GM06990 (cell line): ENCODE results near the gene HIBCH.
A peak's percentile ranks its signal among the peaks of the same experiment; 100 is the strongest.

Source experiments
- DNase-seq: peaks from one replicate; pipeline ENCODE4 v3.0.0-alpha.2; 2011; ENCODE audit not compliant: insufficient read length; ENCODE audit errors: extremely low read depth
- H3K27me3 ChIP-seq: replicated peaks from 2 replicates; pipeline ENCODE4 v1.6.0; 2011; ENCODE audit warnings: low read length; ENCODE audit not compliant: control insufficient read depth, insufficient read depth
- H3K36me3 ChIP-seq: 2 replicates; pipeline ENCODE4 v1.5.1; 2011; ENCODE audit warnings: low read length; ENCODE audit not compliant: control insufficient read depth, insufficient read depth
- H3K4me3 ChIP-seq: replicated peaks from 2 replicates; pipeline ENCODE4 v1.5.1; 2011; ENCODE audit warnings: low read depth, mild to moderate bottlenecking, control low read depth, low read length
- TF ChIP-seq, protein P1 (sequence below): IDR thresholded peaks from 2 replicates; pipeline ENCODE4 v1.5.1; 2011; ENCODE audit warnings: low read length, control low read depth, mild to moderate bottlenecking, inconsistent platforms; ENCODE audit not compliant: insufficient read depth, poor library complexity, severe bottlenecking

Gene HIBCH

DNA sequence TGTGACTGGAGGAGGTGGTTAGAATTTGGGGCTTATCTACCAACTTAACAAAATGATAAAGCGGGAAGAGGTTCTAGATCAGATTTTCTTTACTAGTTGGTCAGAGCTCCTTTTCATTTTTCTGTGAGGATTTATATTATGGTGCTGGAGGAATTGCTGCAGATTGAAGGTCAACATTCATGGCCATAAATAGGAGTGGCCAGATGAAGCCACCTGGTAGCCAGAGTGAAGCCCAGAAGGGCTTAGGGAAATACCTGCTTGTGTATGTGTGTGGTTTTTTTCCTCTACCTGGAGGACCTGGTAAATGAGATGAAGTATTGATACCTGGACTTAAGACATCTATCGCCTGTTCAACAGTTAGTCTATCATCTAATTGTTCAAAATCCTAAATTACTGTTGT, 134.2 kb downstream of the HIBCH start:
- TF ChIP-seq, protein P1, sequence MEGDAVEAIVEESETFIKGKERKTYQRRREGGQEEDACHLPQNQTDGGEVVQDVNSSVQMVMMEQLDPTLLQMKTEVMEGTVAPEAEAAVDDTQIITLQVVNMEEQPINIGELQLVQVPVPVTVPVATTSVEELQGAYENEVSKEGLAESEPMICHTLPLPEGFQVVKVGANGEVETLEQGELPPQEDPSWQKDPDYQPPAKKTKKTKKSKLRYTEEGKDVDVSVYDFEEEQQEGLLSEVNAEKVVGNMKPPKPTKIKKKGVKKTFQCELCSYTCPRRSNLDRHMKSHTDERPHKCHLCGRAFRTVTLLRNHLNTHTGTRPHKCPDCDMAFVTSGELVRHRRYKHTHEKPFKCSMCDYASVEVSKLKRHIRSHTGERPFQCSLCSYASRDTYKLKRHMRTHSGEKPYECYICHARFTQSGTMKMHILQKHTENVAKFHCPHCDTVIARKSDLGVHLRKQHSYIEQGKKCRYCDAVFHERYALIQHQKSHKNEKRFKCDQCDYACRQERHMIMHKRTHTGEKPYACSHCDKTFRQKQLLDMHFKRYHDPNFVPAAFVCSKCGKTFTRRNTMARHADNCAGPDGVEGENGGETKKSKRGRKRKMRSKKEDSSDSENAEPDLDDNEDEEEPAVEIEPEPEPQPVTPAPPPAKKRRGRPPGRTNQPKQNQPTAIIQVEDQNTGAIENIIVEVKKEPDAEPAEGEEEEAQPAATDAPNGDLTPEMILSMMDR = no peak
- no peak for DNase-seq
- Histone ChIP-seq H3K27me3 (no peaks in the 10 kb centered on the region), H3K4me3 (no peak overlapping the region), H3K36me3 (no peaks in the 10 kb centered on the region)

DNA sequence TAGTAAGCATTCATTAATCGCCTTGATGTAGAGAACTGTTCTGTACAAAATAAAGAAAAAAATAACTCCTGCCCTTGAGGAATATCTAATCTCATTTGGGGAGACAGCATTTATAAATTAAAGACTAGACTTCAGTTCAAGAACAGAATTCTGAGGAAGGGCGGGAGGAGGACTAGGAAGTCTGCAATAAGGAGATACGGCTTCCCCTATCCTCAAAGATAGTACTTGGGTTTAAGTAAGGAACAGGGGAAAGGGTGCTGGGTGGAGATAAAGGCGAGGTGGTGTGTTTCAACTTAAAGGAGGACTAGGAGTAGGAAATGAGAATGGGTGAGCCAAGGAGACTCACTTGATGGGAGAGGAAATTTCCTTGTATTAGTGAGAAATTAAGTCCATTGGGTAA, 135.2 kb downstream of the HIBCH start:
- Histone ChIP-seq H3K36me3 (no peaks in the 10 kb centered on the region), H3K4me3 (no peak overlapping the region), H3K27me3 (no peaks in the 10 kb centered on the region)
- DNase-seq = no peak
- TF ChIP-seq, protein P1 = no peak

DNA sequence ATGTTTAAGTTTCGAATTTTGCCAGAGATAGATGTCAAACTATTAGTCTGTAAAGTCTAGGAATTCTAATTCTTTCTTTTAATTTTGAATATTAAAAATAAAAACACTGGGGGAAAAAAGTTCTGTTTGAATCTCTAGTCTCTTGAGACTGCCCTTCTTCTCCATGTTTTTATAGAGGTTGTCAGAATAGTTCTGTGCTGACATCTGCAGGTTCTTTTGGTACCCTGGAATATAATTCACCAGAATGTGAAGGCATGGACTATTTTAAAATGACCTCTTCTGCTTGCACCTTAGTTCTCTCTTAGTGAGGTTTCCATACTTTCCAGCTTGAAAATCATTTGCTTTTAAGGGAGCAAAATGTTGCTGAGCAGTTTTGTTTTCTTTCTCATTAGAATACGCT, 136.1 kb downstream of the HIBCH start:
- Histone ChIP-seq H3K36me3 (no peaks in the 10 kb centered on the region), H3K4me3 (no peak overlapping the region), H3K27me3 (no peaks in the 10 kb centered on the region)
- TF ChIP-seq, protein P1 = no peak
- no peak for DNase-seq

DNA sequence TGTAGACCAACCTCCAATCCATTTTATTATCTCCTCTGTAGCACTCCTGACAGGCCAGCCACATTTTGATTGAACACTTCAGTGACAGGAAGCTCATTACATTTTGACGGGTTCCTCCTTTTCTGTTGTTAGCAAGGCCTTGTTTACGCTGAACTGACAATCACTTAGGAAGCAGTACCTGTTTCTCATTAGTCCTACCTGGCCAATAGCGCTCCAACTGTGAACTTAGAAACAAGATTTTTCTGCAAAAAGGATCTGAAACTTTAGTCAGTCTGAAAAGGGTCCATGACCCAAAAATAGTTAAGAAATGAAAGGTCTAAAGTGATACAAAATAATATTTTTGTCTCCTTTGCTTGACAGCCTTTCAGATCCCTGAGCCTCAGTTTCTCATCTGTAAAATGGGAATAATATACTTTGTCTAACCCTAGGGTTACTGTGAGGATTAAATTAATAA, 137.5 kb downstream of the HIBCH start:
- peak overlapping the region; percentile 80 for H3K4me3 ChIP-seq
- peak; percentile 32 for DNase-seq
- H3K36me3 ChIP-seq = no peaks in the 10 kb centered on the region
- H3K27me3 ChIP-seq = no peaks in the 10 kb centered on the region
- TF ChIP-seq, protein P1 = no peak

DNA sequence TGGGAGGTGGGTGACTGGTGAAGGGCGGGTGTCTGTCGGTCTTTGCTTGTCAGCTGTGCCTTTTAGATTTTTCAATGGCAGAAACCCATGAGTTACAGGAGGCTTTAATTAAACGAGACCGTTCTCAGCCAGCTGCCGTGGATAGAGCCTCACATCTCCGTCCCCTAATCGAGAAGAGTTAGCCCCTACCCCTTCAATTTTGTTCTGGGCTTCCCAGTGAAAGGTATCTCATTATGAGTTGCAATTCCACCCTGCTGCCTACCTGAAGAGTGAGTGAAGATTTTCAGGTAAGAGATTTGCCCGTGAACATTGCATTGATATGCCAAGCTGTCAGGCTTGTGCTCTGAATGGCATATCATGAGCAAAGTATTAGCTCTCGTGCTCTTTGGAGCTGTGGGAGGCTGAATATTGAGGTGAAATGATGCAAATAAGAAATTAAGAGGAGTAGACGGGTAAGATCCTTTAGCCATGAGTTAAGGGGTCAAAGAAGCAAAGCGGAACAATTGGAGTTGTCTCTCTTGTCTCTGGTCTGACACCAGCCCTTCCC, 138.4 kb downstream of the HIBCH start:
- DNase-seq = no peak
- H3K4me3 ChIP-seq = peak overlapping the region; percentile 80
- TF ChIP-seq, protein P1 = no peak

More for the DNA sequence above, 138.4 kb downstream of the HIBCH start:
- no peaks in the 10 kb centered on the region for H3K27me3 ChIP-seq
- no peaks in the 10 kb centered on the region for H3K36me3 ChIP-seq
